PFSK-1 (cell line): ENCODE results near the gene MGST1.

Source experiments
- FOXP2 ChIP-seq: optimal IDR thresholded peaks from 2 replicates; pipeline ENCODE3; 2011; ENCODE audit warnings: borderline replicate concordance, control low read depth, inconsistent platforms; ENCODE audit not compliant: insufficient read depth; ENCODE audit errors: extremely low read length, extremely low read depth
- POLR2AphosphoS5 ChIP-seq: IDR thresholded peaks from 2 replicates; pipeline ENCODE4 v1.6.1; 2012; ENCODE audit warnings: low read depth, mild to moderate bottlenecking, control low read depth, low read length, moderate library complexity
- SIN3A ChIP-seq: IDR thresholded peaks from 2 replicates; pipeline ENCODE4 v1.6.1; 2012; ENCODE audit warnings: mild to moderate bottlenecking, low read length, moderate library complexity, borderline replicate concordance; ENCODE audit not compliant: insufficient read depth
- TAF1 ChIP-seq: IDR thresholded peaks from 2 replicates; pipeline ENCODE4 v1.6.1; 2012; ENCODE audit warnings: low read length, control low read depth, borderline replicate concordance; ENCODE audit not compliant: insufficient read depth
- TF ChIP-seq, protein P1 (sequence below), 2 experiments: IDR thresholded peaks; 2 replicates each; pipeline versions ENCODE4 v1.6.1 to v1.8.0; 2011 to 2012; ENCODE audit warnings: low read depth in 2 of 2, low read length in 2 of 2, control low read depth in 1 of 2, inconsistent platforms in 1 of 2, mild to moderate bottlenecking in 1 of 2, moderate library complexity in 1 of 2; ENCODE audit not compliant: insufficient read depth in 1 of 2

The MGST1 gene

DNA sequence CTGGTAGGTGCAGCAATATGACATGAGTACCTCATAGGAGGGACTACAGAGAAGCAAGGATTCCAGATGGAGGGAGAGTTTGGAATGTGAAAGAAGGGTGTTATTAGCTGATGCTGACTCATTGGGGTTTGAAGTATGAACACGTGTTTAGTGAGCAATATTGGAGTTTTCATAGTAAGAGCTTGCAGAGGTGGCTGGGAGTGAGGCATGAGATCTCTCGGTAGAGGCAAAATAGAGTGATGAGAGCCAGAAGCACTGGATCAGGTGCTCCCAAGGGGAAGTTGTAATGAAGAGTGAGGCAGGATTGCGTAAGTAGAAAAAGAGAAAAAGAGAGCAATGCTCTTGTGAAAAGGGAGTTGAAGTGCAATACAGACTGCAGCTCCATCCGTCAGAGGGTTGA lies 42.1 kb downstream of the MGST1 start:
- TF ChIP-seq SIN3A (no peak), POLR2AphosphoS5 (no peak), TAF1 (no peak), FOXP2 (no peak)
- TF ChIP-seq, protein P1, sequence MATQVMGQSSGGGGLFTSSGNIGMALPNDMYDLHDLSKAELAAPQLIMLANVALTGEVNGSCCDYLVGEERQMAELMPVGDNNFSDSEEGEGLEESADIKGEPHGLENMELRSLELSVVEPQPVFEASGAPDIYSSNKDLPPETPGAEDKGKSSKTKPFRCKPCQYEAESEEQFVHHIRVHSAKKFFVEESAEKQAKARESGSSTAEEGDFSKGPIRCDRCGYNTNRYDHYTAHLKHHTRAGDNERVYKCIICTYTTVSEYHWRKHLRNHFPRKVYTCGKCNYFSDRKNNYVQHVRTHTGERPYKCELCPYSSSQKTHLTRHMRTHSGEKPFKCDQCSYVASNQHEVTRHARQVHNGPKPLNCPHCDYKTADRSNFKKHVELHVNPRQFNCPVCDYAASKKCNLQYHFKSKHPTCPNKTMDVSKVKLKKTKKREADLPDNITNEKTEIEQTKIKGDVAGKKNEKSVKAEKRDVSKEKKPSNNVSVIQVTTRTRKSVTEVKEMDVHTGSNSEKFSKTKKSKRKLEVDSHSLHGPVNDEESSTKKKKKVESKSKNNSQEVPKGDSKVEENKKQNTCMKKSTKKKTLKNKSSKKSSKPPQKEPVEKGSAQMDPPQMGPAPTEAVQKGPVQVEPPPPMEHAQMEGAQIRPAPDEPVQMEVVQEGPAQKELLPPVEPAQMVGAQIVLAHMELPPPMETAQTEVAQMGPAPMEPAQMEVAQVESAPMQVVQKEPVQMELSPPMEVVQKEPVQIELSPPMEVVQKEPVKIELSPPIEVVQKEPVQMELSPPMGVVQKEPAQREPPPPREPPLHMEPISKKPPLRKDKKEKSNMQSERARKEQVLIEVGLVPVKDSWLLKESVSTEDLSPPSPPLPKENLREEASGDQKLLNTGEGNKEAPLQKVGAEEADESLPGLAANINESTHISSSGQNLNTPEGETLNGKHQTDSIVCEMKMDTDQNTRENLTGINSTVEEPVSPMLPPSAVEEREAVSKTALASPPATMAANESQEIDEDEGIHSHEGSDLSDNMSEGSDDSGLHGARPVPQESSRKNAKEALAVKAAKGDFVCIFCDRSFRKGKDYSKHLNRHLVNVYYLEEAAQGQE (IDR thresholded peaks at IDR 0.05; ENCODE audit: insufficient read depth in 1 of 2, low read depth in 2 of 2, low read length in 2 of 2) = no peak

DNA sequence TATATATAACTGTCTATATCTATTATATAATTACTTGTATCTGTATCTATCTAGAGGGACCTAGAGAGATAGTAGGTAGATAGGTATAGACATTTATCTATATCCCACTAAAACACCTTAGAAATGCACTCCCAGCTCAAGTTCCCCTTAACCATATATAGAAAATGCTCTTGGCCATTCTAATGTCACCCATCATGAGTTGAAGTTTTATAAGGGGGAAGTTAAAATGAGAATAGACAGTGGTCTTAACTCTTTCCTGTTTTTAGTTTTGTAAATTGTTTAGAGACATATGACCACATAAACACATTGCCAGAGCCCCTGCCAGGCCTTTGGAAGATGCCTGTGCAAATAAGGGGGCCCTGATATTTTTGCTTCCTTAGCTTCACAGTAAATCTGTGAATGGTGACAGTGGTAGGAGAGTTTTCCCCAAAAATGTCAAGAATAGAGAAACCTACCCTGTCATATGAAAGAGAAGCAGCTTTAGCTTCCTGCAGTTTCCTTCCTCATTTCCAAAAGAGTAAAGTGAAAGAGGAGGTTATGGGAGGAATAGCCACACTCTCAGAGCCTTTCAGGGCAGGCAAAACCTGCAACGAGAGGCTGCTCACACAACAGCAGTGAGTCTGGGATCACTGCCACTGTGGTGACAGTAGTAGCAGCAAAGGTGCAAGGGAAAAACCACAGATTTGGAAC lies 45.5 kb downstream of the MGST1 start:
- TF ChIP-seq, protein P1 (IDR thresholded peaks at IDR 0.05; ENCODE audit: insufficient read depth in 1 of 2, low read depth in 2 of 2, low read length in 2 of 2) = no peak
- TF ChIP-seq TAF1 (no peak), FOXP2 (no peak), POLR2AphosphoS5 (no peak), SIN3A (no peak)

DNA sequence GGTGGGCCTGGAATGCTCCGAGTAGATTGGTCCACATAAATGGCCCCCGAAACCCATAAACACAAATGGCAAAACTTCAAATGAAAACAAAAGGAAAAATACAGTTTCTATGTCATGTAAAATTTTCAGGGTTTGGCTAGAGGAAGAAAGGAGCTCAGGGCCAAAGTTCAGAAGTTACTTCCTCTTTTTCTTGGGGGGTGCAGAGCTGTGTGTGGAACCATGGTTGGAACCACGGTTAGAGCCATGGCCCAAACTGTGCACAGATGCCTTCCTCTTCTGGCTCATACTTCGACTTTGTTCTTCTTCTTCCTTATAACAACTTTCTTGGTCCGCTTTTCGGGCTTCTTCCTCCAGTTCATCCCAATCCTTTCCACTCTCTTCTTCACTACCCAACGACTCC lies 51.7 kb downstream of the MGST1 start:
- TF ChIP-seq SIN3A (no peak), TAF1 (no peak), FOXP2 (no peak), POLR2AphosphoS5 (no peak)
- TF ChIP-seq, protein P1 (IDR thresholded peaks at IDR 0.05; ENCODE audit: insufficient read depth in 1 of 2, low read depth in 2 of 2, low read length in 2 of 2) = no peak

DNA sequence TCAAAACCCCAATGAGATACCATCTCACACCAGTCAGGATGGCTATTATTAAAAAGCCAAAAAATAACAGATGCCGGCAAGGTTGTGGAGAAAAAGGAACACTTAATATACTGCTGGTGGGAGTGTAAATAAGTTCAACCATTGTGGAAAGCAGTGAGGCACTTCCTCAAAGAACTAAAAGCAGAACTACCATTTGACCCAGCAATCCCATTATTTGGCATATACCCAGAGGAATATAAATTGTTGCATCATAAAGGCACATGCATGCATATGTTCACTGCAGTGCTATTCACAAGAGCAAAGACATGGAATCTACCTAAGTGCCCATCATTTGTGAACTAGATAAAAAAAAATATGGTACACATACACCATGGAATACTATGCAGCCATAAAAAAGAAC lies 59.9 kb downstream of the MGST1 start:
- TF ChIP-seq POLR2AphosphoS5 = no peak
- TF ChIP-seq SIN3A = no peak
- no peak for TF ChIP-seq TAF1
- no peak for TF ChIP-seq FOXP2
- TF ChIP-seq, protein P1 (IDR thresholded peaks at IDR 0.05; ENCODE audit: insufficient read depth in 1 of 2, low read depth in 2 of 2, low read length in 2 of 2) = no peak
